Neural crest cell (in vitro differentiated cells): ENCODE data around the gene MBD1. TPM values are rescaled to one million over a fixed set of nuclear protein-coding genes. Genes with fewer than 3 reads are reported as not detected.
"Not testable (repeated sequence)": the region's sequence is repeated elsewhere in the genome, so short reads cannot be mapped to it uniquely, and the experiment has no call there.

Source experiments
- DNase-seq: peaks from one replicate; pipeline ENCODE4 v3.0.0; 2021; ENCODE audit warnings: low read depth, mixed read lengths, low spot score
- H3K27ac Mint-ChIP-seq: one replicate; pipeline ENCODE4 v1.8.0; 2021; ENCODE audit warnings: mild to moderate bottlenecking, mixed read lengths; ENCODE audit not compliant: unreplicated experiment
- H3K27me3 Mint-ChIP-seq: 2 replicates; pipeline ENCODE4 v1.8.0; 2021; ENCODE audit warnings: low read depth, mild to moderate bottlenecking, mixed read lengths
- H3K36me3 Mint-ChIP-seq: 2 replicates; pipeline ENCODE4 v1.8.0; 2021; ENCODE audit warnings: low read depth, mild to moderate bottlenecking, mixed read lengths
- H3K4me1 Mint-ChIP-seq: 2 replicates; pipeline ENCODE4 v1.8.0; 2021; ENCODE audit warnings: mixed read lengths
- H3K4me3 Mint-ChIP-seq: one replicate; pipeline ENCODE4 v1.8.0; 2021; ENCODE audit warnings: mild to moderate bottlenecking, mixed read lengths
- H3K9me3 Mint-ChIP-seq: 2 replicates; pipeline ENCODE4 v1.8.0; 2021; ENCODE audit warnings: mixed read lengths
- total RNA-seq: library from RNA; stranded (reverse); gene quantifications from 2 replicates; pipeline ENCODE4 v1.2.1, GENCODE V29; 2021
- TF ChIP-seq, protein P1 (sequence below): fragments of 200-600 bp; sonication (generic); conservative IDR thresholded peaks from 2 replicates; pipeline ENCODE4 v1.5.0; 2021; ENCODE audit warnings: antibody characterized with exemption, mild to moderate bottlenecking

MBD1 gene
- total RNA-seq, 1 donor from 2014 or later, result 77.2 TPM

- Mint-ChIP-seq H3K9me3 (no peaks in the 10 kb centered on the region), H3K27ac (no peak overlapping the region), H3K27me3 (peaks cover 52% of the 10 kb centered on the region), H3K4me3 (no peak overlapping the region), H3K36me3 (no peaks in the 10 kb centered on the region), H3K4me1 (no peaks in the 10 kb centered on the region)
- TF ChIP-seq, protein P1, sequence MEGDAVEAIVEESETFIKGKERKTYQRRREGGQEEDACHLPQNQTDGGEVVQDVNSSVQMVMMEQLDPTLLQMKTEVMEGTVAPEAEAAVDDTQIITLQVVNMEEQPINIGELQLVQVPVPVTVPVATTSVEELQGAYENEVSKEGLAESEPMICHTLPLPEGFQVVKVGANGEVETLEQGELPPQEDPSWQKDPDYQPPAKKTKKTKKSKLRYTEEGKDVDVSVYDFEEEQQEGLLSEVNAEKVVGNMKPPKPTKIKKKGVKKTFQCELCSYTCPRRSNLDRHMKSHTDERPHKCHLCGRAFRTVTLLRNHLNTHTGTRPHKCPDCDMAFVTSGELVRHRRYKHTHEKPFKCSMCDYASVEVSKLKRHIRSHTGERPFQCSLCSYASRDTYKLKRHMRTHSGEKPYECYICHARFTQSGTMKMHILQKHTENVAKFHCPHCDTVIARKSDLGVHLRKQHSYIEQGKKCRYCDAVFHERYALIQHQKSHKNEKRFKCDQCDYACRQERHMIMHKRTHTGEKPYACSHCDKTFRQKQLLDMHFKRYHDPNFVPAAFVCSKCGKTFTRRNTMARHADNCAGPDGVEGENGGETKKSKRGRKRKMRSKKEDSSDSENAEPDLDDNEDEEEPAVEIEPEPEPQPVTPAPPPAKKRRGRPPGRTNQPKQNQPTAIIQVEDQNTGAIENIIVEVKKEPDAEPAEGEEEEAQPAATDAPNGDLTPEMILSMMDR, result no peak
- DNase-seq, result no peak
Observed at GRCh38 chr18:50313873-50314460, 32.6 kb upstream of the MBD1 start.

DNA sequence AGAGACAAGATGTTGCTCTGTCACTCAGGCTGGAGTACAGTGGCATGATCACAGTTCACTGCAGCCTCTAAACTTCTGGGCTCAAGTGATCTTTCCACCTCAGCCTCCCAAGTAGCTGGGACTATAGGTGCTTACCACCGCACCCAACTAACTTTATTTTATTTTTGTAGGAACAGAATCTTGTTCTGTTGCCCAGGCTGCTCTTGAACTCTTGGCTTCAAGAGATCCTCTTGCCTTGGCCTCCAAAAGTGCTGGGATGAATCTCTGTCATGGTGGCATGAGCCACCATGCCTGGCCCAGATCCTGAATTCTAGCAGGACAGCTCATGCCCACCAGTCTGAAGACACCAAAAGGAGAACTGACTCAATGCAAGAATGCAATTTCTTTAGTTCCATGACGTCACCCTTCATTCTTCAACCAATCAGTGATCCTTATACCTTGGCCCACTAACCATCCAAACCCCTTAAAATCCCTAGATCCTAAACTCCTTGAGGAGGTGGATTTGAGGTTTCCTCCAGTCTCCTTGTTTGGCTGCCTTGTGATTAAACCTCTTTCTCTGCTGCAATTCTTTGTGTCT is 31.8 kb upstream of the MBD1 start:
- Mint-ChIP-seq H3K9me3 (no peaks in the 10 kb centered on the region), H3K27me3 (peaks cover 48% of the 10 kb centered on the region), H3K4me1 (no peaks in the 10 kb centered on the region), H3K27ac (no peak overlapping the region), H3K36me3 (no peaks in the 10 kb centered on the region), H3K4me3 (no peak overlapping the region)
- TF ChIP-seq, protein P1, result no peak
- no peak for DNase-seq

GRCh38 chr18:50312296-50313030 is 31.1 kb upstream of the MBD1 start:
- Mint-ChIP-seq H3K36me3 (no peaks in the 10 kb centered on the region), H3K4me1 (peaks cover 5% of the 10 kb centered on the region), H3K4me3 (no peak overlapping the region), H3K27me3 (peaks cover 50% of the 10 kb centered on the region), H3K9me3 (no peaks in the 10 kb centered on the region), H3K27ac (no peak overlapping the region)
- TF ChIP-seq, protein P1, result no peak
- no peak for DNase-seq

DNA sequence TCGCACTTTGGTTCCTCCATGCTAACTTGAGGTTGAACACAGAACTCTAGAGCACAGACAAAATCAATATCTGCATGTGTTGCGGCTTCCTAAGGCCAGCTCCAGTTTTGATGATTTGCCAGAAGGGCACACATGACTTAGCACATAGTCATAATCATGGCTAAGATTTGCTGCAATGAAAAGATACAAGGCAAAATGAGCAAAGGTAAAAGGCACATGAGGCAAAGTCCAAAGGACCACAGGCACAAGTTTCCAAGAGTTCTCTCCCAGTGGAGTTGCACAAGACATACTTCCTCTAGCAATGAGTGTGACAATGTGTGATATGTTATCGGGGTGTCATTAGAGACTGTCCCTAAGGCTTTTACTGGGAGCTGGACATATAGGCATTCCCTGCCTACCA is 30.3 kb upstream of the MBD1 start:
- no peaks in the 10 kb centered on the region for H3K36me3 Mint-ChIP-seq
- peaks cover 50% of the 10 kb centered on the region for H3K27me3 Mint-ChIP-seq
- DNase-seq, result no peak
- no peak overlapping the region for H3K4me3 Mint-ChIP-seq
- H3K27ac Mint-ChIP-seq, result no peak overlapping the region
- no peaks in the 10 kb centered on the region for H3K9me3 Mint-ChIP-seq
- H3K4me1 Mint-ChIP-seq, result peaks cover 6% of the 10 kb centered on the region
- TF ChIP-seq, protein P1, result no peak

GRCh38 chr18:50310080-50310479 is 28.8 kb upstream of the MBD1 start:
- no peak overlapping the region for H3K4me3 Mint-ChIP-seq
- H3K4me1 Mint-ChIP-seq, result peaks cover 6% of the 10 kb centered on the region
- DNase-seq, result no peak
- H3K9me3 Mint-ChIP-seq, result peaks cover 3% of the 10 kb centered on the region
- H3K27ac Mint-ChIP-seq, result no peak overlapping the region
- peaks cover 2% of the 10 kb centered on the region for H3K36me3 Mint-ChIP-seq
- H3K27me3 Mint-ChIP-seq, result peaks cover 57% of the 10 kb centered on the region
- TF ChIP-seq, protein P1, result no peak

DNA sequence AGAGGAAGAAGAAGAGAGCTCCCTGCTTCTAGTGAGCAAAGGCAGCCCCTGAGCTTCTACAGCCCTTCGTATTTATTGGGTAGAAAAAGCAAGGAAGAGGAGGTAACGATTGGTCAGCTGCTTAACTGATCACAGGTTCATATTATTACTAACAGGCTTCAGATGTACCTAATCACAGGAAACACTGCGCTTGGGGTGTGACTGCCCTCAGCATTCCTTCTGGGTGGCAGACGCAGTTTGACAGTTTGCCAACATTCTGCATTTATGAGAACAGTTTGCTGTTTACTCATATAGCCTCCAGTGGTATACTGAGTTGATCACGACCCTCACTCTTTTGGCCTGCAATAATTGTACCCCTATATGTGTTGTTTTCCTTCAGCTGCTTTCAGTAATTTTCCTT is 27.5 kb upstream of the MBD1 start:
- H3K27ac Mint-ChIP-seq, DNase-seq, H3K9me3 Mint-ChIP-seq, H3K4me1 Mint-ChIP-seq, H3K36me3 Mint-ChIP-seq, H3K4me3 Mint-ChIP-seq: not testable (repeated sequence)
- H3K27me3 Mint-ChIP-seq, result peaks cover 55% of the 10 kb centered on the region
